ENCODE measurements around the gene PTPRR. TPM values are rescaled to one million over a fixed set of nuclear protein-coding genes. Genes with fewer than 3 reads are reported as not detected.

PTPRR gene
- total RNA-seq, 1 experiment from 2014 or later, result 1.3 TPM

- TF ChIP-seq CTCF (IDR thresholded peaks at IDR 0.05; ENCODE audit: insufficient read depth in 1 of 2, low read depth in 1 of 2, low read length in 1 of 2, severe bottlenecking in 1 of 2, unreplicated experiment in 1 of 2), result no peak
- Histone ChIP-seq H3K4me1 (no peaks in the 10 kb centered on the region), H3K36me3 (ENCODE audit: control insufficient read depth, insufficient read depth, low read length) (no peaks in the 10 kb centered on the region), H3K4me3 (ENCODE audit: low read depth, low read length) (no peak overlapping the region), H3K27me3 (replicated peaks; ENCODE audit: control insufficient read depth, insufficient read depth, low read length) (no peaks in the 10 kb centered on the region; the same call in 1 of the 2 replicates), H3K9me3 (no peaks in the 10 kb centered on the region)
- intact Hi-C loops (cut with micrococcal nuclease; ENCODE audit: unreplicated experiment), result no loop called here
- H3K4me3 Mint-ChIP-seq (ENCODE audit: unreplicated experiment), result no peak overlapping the region
- H3K36me3 Mint-ChIP-seq (ENCODE audit: insufficient read depth, unreplicated experiment), result no peaks in the 10 kb centered on the region
- H3K9me3 Mint-ChIP-seq (ENCODE audit: unreplicated experiment), result no peaks in the 10 kb centered on the region
- ChIA-PET POLR2A (no interaction called here), CTCF (no interaction called here)
- no peaks in the 10 kb centered on the region for H3K27me3 Mint-ChIP-seq (ENCODE audit: insufficient read depth, unreplicated experiment)
- no TSS peak for BruUV-seq (replicated peaks)
- H3K27ac Mint-ChIP-seq (ENCODE audit: unreplicated experiment), result no peak overlapping the region
- no peak for DNase-seq
- H3K4me1 Mint-ChIP-seq (ENCODE audit: low read depth, unreplicated experiment), result no peaks in the 10 kb centered on the region
These were observed 268.1 kb downstream of the PTPRR start for GRCh38 chr12:70652451-70652850.

- intact Hi-C loops (cut with micrococcal nuclease; ENCODE audit: unreplicated experiment), result no loop called here
- no peak for DNase-seq
- no peaks in the 10 kb centered on the region for H3K4me1 Mint-ChIP-seq (ENCODE audit: low read depth, unreplicated experiment)
- Histone ChIP-seq H3K36me3 (ENCODE audit: control insufficient read depth, insufficient read depth, low read length) (no peaks in the 10 kb centered on the region), H3K9me3 (no peaks in the 10 kb centered on the region), H3K4me1 (peaks cover 11% of the 10 kb centered on the region; the same call in 1 of the 2 replicates), H3K27me3 (replicated peaks; ENCODE audit: control insufficient read depth, insufficient read depth, low read length) (no peaks in the 10 kb centered on the region; the same call in 1 of the 2 replicates), H3K4me3 (ENCODE audit: low read depth, low read length) (no peak overlapping the region)
- no peak overlapping the region for H3K4me3 Mint-ChIP-seq (ENCODE audit: unreplicated experiment)
- ChIA-PET CTCF (interaction anchor here (0.7 kb wide), 1 partner anchor 43 kb away, joined by 3 read pairs; no protein-coding TSS in a partner anchor), POLR2A (no interaction called here)
- no peak for TF ChIP-seq CTCF (IDR thresholded peaks at IDR 0.05; ENCODE audit: insufficient read depth in 1 of 2, low read depth in 1 of 2, low read length in 1 of 2, severe bottlenecking in 1 of 2, unreplicated experiment in 1 of 2)
- no peaks in the 10 kb centered on the region for H3K9me3 Mint-ChIP-seq (ENCODE audit: unreplicated experiment)
- no peaks in the 10 kb centered on the region for H3K27me3 Mint-ChIP-seq (ENCODE audit: insufficient read depth, unreplicated experiment)
- no peaks in the 10 kb centered on the region for H3K36me3 Mint-ChIP-seq (ENCODE audit: insufficient read depth, unreplicated experiment)
- no TSS peak for BruUV-seq (replicated peaks)
- no peak overlapping the region for H3K27ac Mint-ChIP-seq (ENCODE audit: unreplicated experiment)
These were observed 271.7 kb downstream of the PTPRR start for GRCh38 chr12:70648831-70649230.

DNA sequence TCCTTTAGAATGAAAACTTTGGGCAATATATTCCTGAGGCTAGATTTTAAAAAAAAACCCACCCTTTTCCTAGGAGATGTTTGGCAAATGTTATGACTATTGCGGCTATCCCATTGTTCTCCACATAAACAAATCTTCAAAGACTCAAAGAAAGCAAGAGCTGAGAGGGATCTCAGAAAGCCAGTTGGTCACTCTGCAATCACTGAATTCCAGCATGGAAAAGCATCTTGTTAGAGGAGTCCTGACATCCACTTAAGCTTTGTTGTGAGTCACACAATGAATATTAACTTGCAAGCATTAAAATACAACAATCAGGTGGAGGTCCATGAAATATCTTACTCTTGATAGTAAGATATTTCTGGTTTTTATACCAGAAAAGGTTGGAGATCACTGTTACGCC is 272.3 kb downstream of the PTPRR start:
- H3K4me1 Mint-ChIP-seq (ENCODE audit: low read depth, unreplicated experiment), result no peaks in the 10 kb centered on the region
- no peak overlapping the region for H3K27ac Mint-ChIP-seq (ENCODE audit: unreplicated experiment)
- BruUV-seq (replicated peaks), result no TSS peak
- POLR2A ChIA-PET, result no interaction called here
- no peak for TF ChIP-seq CTCF (IDR thresholded peaks at IDR 0.05; ENCODE audit: insufficient read depth in 1 of 2, low read depth in 1 of 2, low read length in 1 of 2, severe bottlenecking in 1 of 2, unreplicated experiment in 1 of 2)
- H3K36me3 Mint-ChIP-seq (ENCODE audit: insufficient read depth, unreplicated experiment), result no peaks in the 10 kb centered on the region
- H3K27me3 Mint-ChIP-seq (ENCODE audit: insufficient read depth, unreplicated experiment), result no peaks in the 10 kb centered on the region
- peaks cover 11% of the 10 kb centered on the region; the same call in 1 of the 2 replicates for H3K4me1 ChIP-seq
- no peak overlapping the region for H3K4me3 Mint-ChIP-seq (ENCODE audit: unreplicated experiment)
- H3K9me3 ChIP-seq, result no peaks in the 10 kb centered on the region
- intact Hi-C loops (cut with micrococcal nuclease; ENCODE audit: unreplicated experiment), result no loop called here
- DNase-seq, result no peak
- H3K36me3 ChIP-seq (ENCODE audit: control insufficient read depth, insufficient read depth, low read length), result no peaks in the 10 kb centered on the region
- no peaks in the 10 kb centered on the region; the same call in 1 of the 2 replicates for H3K27me3 ChIP-seq (replicated peaks; ENCODE audit: control insufficient read depth, insufficient read depth, low read length)
- no peak overlapping the region for H3K4me3 ChIP-seq (ENCODE audit: low read depth, low read length)
- CTCF ChIA-PET, result no interaction called here
- H3K9me3 Mint-ChIP-seq (ENCODE audit: unreplicated experiment), result no peaks in the 10 kb centered on the region
